GM21423 (cell line): ENCODE results near the gene SGPL1.
"Not testable (repeated sequence)": the region's sequence is repeated elsewhere in the genome, so short reads cannot be mapped to it uniquely, and the experiment has no call there.

Experiments
- ATAC-seq: cut with Tn5 transposase; IDR thresholded peaks from one replicate; pipeline ENCODE4 v1.9.1; 2021; ENCODE audit warnings: mild to moderate bottlenecking, moderate library complexity; ENCODE audit not compliant: unreplicated experiment

SGPL1 gene

DNA sequence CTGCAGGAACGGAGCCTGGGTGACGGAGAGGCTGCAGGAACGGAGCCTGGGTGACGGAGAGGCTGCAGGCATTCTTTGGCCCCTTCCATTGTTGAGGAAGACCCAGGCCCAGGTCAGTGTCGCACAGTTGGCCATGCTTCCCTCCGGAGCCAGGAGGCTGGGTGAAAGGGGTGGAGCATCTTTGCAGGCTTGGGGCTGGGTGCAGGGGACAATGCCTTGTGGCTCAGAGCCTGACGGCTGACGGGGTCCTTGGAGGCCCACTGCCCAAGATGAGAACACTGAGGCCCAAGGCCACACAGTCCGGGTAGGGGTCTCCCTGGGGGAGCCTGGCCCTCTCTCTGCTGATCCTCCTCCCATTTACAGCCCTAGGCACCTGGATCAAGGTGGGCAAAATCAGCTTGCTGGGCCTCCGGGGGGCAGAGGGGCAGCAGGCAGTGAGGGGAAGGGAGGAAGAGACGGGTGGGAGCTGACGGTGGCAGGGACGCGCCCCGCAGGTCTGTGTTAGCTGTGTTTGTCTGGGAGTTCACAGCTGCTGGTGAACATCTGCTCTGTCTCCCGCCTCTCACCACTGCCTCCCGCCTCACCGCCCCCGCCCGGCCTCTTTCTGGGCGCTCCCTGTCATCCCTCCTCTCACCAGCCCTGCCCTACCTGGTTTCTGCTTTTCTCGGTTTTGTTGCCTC lies 103.2 kb downstream of the SGPL1 start:
- ATAC-seq = no peak

DNA sequence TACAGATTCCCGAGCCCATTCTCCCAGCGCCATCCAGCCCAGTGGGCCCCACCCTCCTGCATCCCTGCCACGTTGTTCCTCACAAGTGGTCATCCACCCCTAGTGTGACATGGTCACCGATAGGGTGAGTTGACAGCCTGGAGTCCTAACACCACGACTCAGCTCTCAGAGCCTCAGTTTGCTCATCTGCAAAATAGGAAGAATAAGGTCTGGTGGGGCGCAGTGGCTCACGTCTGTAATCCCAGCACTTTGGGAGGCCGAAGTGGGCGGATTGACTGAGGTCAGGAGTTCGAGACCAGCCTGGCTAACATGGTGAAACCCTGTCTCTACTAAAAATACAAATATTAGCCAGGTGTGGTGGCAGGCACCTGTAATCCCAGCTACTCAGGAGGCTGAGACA lies 104.2 kb downstream of the SGPL1 start:
- ATAC-seq = not testable (repeated sequence)

DNA sequence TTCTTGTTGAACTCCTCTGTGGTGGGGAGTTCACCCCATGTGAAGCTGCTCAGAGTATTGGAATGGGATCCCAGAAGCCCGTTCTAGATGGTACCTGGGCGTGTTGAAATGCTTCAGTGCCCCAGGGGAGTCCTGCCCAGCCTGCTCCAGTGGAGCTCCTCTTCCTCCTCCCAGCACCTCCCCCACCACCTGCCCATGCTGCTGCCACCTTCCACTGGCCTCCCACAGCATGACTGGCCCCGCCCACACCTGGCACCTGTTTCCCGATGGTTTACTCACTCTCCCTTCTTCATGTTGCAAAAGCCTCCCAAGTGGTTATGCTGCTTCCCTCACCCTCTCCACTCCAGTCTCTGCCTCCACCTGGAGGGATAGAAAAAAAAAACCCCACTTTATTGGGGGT lies 104.8 kb downstream of the SGPL1 start:
- no peak for ATAC-seq

DNA sequence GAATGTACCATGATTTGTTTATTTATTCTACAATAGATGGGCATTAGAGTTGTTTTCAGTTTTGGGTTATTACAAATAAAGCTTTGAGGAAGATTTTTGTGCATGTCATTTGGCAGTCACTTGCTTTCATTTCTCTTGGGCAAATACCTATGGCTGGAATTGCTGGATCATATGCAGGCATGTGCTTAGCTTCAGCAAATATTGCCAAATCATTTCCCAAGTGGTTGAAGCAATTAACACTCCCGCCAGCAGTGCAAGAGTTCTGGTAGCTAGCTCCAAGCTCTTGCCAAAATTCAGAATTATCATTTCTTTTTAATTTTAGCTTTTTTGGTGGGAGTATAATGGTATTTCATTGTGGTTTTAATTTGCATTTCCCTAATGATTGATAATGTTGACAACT lies 105.5 kb downstream of the SGPL1 start:
- no peak for ATAC-seq

DNA sequence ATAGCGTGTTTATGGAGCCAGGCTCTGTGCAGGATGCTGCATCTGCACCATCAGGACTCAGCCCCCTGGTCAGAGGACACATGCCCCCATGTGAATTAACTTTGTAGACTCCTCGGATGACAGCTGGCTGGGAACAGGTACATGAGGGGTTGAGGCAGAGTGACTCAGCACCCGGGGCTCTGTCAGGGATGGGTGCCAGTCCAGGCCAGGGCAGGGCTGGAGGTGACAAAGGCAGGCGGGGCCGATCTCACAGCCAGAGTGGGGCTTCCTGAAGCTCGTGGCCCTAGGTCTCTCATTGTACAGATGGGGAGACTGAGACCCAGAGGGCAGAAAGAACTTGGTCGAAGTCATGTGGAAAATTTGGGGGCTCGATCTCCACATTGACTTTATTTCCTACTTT lies 107.9 kb downstream of the SGPL1 start:
- ATAC-seq = no peak

DNA sequence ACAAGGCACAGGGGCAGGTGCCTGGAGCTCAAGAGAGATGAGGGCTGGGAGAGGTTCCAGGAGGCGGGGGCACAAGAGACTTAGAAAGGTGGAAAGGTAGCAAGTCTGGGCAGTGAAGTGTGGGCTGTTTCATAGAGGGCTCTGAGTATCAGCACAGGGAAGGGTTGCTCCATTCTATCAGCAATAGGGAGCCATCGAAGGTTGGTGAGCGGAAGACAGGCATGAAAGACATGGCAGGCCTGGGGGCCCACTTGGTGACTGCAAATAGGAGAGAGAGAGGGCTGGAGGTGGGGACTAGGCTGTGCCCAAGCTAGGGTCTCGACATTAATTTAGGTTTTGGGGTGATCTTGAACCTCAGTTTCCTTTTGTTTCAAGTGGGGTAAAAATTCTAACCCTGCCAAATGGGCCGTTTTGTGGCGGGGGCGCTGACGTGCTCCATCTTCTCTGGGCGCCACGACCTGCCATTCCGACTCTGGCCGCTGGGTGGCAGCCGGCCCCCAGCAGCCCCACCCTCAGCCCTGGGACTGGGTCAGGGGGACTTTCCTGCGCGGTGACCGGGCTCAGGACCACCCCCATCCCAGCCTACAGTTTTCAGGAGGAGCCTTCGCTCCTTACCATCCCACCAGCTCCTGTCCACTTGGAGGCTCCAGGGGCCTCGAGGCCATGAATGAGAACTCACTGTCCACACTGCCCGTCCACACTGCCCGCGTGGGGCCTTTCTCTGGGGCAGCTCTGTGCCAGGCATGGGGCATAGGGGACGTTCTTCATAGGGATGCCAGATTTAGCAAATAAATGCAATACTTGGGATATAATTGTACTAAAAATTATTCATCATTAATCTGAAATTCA lies 109.9 kb downstream of the SGPL1 start:
- no peak for ATAC-seq

DNA sequence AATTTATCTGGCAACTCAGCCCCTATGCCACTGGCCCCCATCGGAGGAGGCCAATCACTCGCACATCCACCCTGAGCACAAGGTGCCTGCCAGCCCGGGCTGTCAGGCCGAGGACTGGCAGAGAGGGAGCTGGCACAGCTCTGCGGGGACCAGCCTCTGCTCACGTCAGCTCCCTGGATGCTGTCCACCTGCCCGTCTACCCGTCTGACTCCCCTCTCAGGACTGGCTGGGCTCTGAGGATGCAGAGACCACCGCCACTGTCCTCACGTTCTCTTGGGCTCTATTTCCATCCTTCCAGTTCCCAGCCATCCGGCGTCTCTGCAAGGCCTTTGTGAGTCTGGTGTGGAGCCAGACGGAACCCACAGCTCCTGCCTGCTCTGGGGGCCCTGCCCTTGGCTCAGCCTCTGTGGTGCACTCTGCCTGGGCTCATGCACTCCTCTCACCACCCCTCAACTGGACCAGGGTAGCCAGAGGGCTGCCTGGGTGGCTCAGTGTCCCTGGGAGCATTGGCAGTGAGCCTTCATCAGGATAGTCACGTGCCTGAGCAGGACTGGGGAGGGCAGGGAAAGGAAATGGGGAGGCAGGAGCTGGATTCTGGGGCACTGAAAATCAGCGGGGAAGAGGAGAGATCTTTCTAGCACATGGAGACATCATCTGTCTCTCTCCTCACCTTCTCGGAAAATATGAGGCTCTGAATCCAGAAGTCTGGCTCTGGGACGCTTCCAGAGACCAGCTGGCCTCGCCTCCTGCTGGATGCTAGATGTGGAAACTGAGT lies 110.7 kb downstream of the SGPL1 start:
- no peak for ATAC-seq

DNA sequence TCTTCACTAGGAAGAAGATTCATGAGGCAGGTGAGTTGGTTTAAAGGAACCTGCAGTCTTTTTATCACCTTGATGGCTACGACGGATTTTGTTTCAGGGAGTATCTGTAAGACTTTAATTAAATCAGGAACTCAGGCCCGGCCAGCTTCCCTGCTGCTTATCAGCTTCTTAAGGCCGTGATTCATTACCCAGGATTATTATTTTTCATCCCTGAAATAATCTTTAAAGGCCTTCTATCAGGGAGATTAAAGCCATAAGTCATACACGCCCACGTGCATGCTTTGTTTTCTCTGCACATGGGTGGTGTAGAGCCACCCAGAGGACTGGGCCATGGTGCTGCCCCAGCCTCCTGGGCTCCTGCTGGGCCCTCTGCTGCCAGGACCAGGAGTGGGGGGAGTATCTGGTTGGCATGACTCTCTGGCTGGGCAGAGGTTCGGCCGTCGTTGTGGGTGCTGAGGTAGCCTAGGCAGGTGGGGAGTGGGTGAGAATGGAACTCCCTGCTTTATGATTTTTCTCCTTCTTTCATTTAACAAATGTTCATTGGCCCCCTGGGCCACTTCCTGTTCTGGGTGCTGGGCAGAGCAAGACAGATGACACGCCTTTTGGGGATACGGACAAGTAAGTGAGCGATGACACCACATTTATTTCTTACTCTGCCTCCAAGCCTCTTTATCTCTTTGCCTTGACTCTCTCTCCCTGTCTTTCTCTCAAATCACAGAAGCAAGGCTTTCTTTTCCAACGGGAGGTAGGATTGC lies 111.6 kb downstream of the SGPL1 start:
- no peak for ATAC-seq

DNA sequence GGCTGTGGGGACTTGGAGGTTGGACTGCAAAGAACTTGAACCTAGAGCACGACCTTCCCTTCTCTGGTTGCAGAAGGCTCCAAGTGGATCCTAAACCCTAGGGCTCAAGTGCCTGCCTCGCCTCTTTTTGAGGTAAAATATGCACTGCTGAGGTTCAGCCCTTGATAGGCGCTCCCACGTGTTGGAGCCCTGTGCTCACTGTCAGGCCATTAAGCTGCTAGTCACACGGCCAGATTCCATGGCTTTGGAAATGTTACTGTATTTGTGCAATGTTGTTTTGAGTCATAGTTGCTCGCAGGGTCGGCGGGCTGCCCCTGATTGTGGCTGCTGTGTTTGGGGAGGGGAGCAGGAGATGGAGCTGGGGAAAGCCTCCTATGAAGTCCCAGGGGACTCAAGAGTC lies 112.4 kb downstream of the SGPL1 start:
- no peak for ATAC-seq

DNA sequence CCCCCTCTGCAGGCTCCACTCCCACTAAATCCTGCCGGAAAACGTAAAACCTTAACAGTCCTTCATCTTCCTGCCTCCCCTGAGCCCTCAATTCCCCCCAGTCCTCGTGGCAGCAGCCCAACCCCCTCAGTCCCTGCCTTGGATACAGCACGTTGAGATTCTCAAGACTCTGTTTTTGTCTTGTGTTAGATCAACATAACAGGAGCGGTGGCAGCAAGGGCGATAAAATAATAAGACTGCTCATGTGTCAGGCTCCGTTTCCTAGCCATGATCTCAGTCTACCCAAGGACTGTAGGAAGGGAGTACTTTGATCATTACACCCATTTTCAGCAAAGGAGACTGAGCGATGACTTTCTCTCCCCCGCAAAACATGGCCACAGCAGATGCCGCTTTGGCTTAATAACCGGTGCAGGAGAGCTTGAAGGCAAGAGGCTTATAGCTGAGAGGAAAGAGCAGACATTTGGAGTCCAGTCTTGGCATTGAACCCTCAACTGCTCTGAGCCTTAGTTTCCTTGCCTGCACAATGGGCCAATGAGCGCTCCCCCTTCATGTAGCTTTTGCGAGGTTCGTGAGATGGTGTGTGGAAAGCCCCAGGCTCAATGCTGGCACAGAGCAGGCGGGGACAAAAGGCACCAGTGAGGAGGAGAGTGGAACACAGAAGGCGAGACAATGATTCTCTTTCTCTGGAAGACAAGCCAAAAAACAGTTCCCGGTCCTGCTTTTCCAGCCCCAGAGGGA lies 114.7 kb downstream of the SGPL1 start:
- no peak for ATAC-seq
